HG02763 (cell line): ENCODE results near the gene ATG2A.

Source experiments
- ATAC-seq: cut with Tn5 transposase; IDR thresholded peaks from one replicate; pipeline ENCODE4 v1.9.1; 2021; ENCODE audit warnings: mild to moderate bottlenecking, moderate library complexity; ENCODE audit not compliant: unreplicated experiment

Gene ATG2A

GRCh38 chr11:64872790-64873488 is 44.1 kb downstream of the ATG2A start:
- no peak for ATAC-seq

GRCh38 chr11:64871492-64871891 is 45.5 kb downstream of the ATG2A start:
- ATAC-seq: no peak

GRCh38 chr11:64870893-64871466 is 46.0 kb downstream of the ATG2A start:
- no peak for ATAC-seq

- no peak for ATAC-seq
Observed at GRCh38 chr11:64870176-64870892, 46.7 kb downstream of the ATG2A start.

GRCh38 chr11:64869571-64870175 is 47.3 kb downstream of the ATG2A start:
- ATAC-seq: no peak

GRCh38 chr11:64868904-64869570 is 48.0 kb downstream of the ATG2A start:
- no peak for ATAC-seq

- no peak for ATAC-seq
Observed at GRCh38 chr11:64867748-64868462, 49.1 kb downstream of the ATG2A start.

GRCh38 chr11:64866173-64866491 is 50.9 kb downstream of the ATG2A start:
- ATAC-seq: no peak

- ATAC-seq: no peak
Observed at GRCh38 chr11:64865286-64866172, 51.5 kb downstream of the ATG2A start.

- no peak for ATAC-seq
Observed at GRCh38 chr11:64864473-64865285, 52.3 kb downstream of the ATG2A start.

GRCh38 chr11:64864135-64864472 is 52.9 kb downstream of the ATG2A start:
- ATAC-seq: no peak

GRCh38 chr11:64863391-64864060 is 53.5 kb downstream of the ATG2A start:
- ATAC-seq: no peak

- no peak for ATAC-seq
Observed at GRCh38 chr11:64862987-64863390, 54.0 kb downstream of the ATG2A start.

GRCh38 chr11:64861227-64861975 is 55.6 kb downstream of the ATG2A start:
- ATAC-seq: no peak

GRCh38 chr11:64859542-64860414 is 57.2 kb downstream of the ATG2A start:
- peak; percentile 72 for ATAC-seq

GRCh38 chr11:64858467-64859263 is 58.3 kb downstream of the ATG2A start:
- no peak for ATAC-seq
